Natural killer cell (primary cell): ENCODE measurements around the gene IKZF2. TPM values are rescaled to one million over a fixed set of nuclear protein-coding genes. Genes with fewer than 3 reads are reported as not detected.

Experiments used
- ATAC-seq, 3 donors: fragments of 150-1000 bp in 2 of 3; fragments of 200-7000 bp in 1 of 3; cut with Tn5 transposase; 1 replicate in 1 of 3; 2 replicates in 2 of 3; pipeline ENCODE4 v1.10.0; 2021; ENCODE audit warnings: mild to moderate bottlenecking in 2 of 3, moderate library complexity in 2 of 3
- DNase-seq, 2 donors: peaks; one replicate each; pipeline versions ENCODE4 v3.0.0 to v3.0.0-alpha.2; 2013 to 2021; ENCODE audit warnings: mixed read lengths in 1 of 2
- H3K27ac ChIP-seq: one replicate; pipeline ENCODE4 v1.5.1; 2013; ENCODE audit warnings: mild to moderate bottlenecking, low read length
- H3K27me3 ChIP-seq: one replicate; pipeline ENCODE4 v1.6.1; 2013; ENCODE audit warnings: low read length; ENCODE audit not compliant: control insufficient read depth, insufficient read depth
- H3K36me3 ChIP-seq: one replicate; pipeline ENCODE4 v1.6.1; 2013; ENCODE audit warnings: low read length; ENCODE audit not compliant: control insufficient read depth, insufficient read depth
- H3K4me1 ChIP-seq: one replicate; pipeline ENCODE4 v1.6.1; 2013; ENCODE audit warnings: low read length; ENCODE audit not compliant: control insufficient read depth, insufficient read depth
- H3K4me3 ChIP-seq: one replicate; pipeline ENCODE4 v1.5.1; 2013; ENCODE audit warnings: low read length
- H3K9me3 ChIP-seq: one replicate; pipeline ENCODE4 v1.6.1; 2013; ENCODE audit warnings: low read length; ENCODE audit not compliant: control insufficient read depth, insufficient read depth
- H3K27ac Mint-ChIP-seq, 2 donors: one replicate each; pipeline ENCODE4 v1.8.0; 2022; ENCODE audit warnings: mild to moderate bottlenecking in 2 of 2, mixed read lengths in 2 of 2, moderate library complexity in 1 of 2
- H3K27me3 Mint-ChIP-seq, 2 donors: one replicate each; pipeline ENCODE4 v1.8.0; 2022; ENCODE audit warnings: low read depth in 2 of 2, mixed read lengths in 2 of 2
- H3K36me3 Mint-ChIP-seq: one replicate; pipeline ENCODE4 v1.8.0; 2022; ENCODE audit warnings: mixed read lengths
- H3K4me1 Mint-ChIP-seq, 2 donors: one replicate each; pipeline ENCODE4 v1.8.0; 2022; ENCODE audit warnings: mixed read lengths in 2 of 2
- H3K4me3 Mint-ChIP-seq: one replicate; pipeline ENCODE4 v1.8.0; 2022; ENCODE audit warnings: mild to moderate bottlenecking, moderate library complexity, mixed read lengths
- H3K9me3 Mint-ChIP-seq, 2 donors: one replicate each; pipeline ENCODE4 v1.8.0; 2022; ENCODE audit warnings: mixed read lengths in 2 of 2
- CTCF ChIP-seq: fragments of 200-600 bp; IDR thresholded peaks from one replicate; pipeline ENCODE4 v1.8.0; 2022; ENCODE audit warnings: antibody characterized with exemption
- WGBS: methylation state at CpG from one replicate; pipeline ENCODE4 v1.1.7; 2013; ENCODE audit warnings: missing lambda C conversion rate; ENCODE audit not compliant: insufficient coverage; 5-methylcytosine and 5-hydroxymethylcytosine counted together
- intact Hi-C: fragments of 100-400 bp; cut with micrococcal nuclease; formaldehyde crosslinking; loops from one replicate; pipeline ENCODE4 v1.14.2; 2022
- total RNA-seq, 4 donors: library from RNA; stranded (reverse); fragments of 120-200 nt in 1 of 4; gene quantifications; one replicate each; pipeline versions ENCODE4 v1.2.3 to v1.2.4, GENCODE V29; 2013 to 2022

The IKZF2 gene
- total RNA-seq, 3 donors from 2014 or later (not counting 1 experiment from before 2014, with no cell fraction given) = 74.4 to 162 (median 133) TPM

DNA sequence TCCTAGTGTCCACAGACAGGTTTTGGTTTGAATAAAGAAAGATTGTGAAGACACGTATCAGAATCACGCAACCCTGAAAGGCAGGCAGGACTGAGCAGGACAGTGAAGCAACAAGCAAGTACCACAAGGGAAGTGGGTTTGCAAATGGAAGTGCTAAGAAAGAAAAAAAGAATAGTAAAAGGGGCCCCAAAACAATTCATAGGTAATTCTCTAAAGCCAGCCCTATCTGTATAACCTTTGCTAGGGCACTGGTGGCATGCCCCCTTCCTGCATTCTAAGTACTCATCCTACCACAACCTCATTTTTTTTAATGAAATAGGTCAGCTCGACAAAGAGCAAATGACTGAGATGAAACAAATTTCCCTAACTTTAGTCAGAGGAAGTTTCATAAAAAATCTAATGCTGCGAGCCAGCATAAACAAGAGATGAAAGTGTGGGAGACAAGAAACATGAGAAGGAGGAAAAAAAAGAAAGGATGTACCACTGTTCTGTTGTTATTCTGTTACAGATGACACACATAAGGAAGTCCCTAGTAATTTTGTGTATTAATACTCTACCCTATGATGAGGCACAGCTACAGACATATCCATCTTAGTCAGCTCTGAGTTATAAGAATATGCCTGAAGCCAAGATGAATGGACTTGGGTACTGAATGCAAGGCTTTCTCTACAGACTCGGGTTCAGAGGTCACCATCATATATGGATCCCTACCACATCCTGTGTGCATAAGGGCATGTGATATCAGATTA is 32.2 kb downstream of the IKZF2 start:
- no peaks in the 10 kb centered on the region for H3K27me3 Mint-ChIP-seq
- peaks cover 66 to 74% of the 10 kb centered on the region in 2 donors for H3K4me1 Mint-ChIP-seq

DNA sequence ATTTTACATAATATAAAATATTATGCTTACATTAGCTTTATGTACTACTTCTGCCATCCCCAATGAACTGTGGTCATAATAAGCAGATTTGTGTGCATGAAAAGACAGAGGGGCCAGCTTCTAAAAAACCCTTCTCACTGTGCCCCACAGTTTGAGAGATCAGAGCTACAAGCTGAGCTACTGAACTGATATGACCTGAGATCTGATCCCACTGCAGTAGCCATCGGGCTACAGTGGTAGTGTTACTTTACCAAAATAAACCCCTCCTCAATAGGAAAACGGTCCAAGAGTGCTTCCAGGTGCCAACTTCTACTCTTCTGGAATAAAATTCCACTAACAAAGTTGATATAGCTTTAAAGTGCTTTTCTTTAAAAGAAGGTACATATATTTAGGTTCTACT is 43.1 kb downstream of the IKZF2 start:
- no peaks in the 10 kb centered on the region for H3K9me3 Mint-ChIP-seq
- no peak overlapping the region for H3K27ac ChIP-seq
- no peak overlapping the region for H3K4me3 ChIP-seq
- no peaks in the 10 kb centered on the region for H3K36me3 Mint-ChIP-seq
- no peaks in the 10 kb centered on the region for H3K27me3 ChIP-seq
- no peak for TF ChIP-seq CTCF
- ATAC-seq = no peak
- no peak overlapping the region for H3K4me3 Mint-ChIP-seq
- H3K27me3 Mint-ChIP-seq = no peaks in the 10 kb centered on the region
- H3K36me3 ChIP-seq = no peaks in the 10 kb centered on the region
- peak overlapping the region in 1 of 2 donors; percentile 3 for H3K27ac Mint-ChIP-seq
- H3K4me1 Mint-ChIP-seq = peaks cover 32 to 45% of the 10 kb centered on the region in 2 donors
- H3K9me3 ChIP-seq = no peaks in the 10 kb centered on the region
- H3K4me1 ChIP-seq = peaks cover 14% of the 10 kb centered on the region
- intact Hi-C loops = no loop called here
- 65% methylated on average over 2 of the region's 2 CpGs for WGBS
- no peak for DNase-seq

More for the DNA sequence above, 32.2 kb downstream of the IKZF2 start:
- H3K9me3 ChIP-seq = no peaks in the 10 kb centered on the region
- H3K27ac Mint-ChIP-seq = peak overlapping the region; percentile 95 to 99
- peaks cover 27% of the 10 kb centered on the region for H3K4me1 ChIP-seq
- peak; percentile 20 to 57 for DNase-seq
- 0% methylated on average over 4 of the region's 5 CpGs for WGBS
- intact Hi-C loops = loop anchor here (1.0 to 5.0 kb wide), 3 partner anchors 15 to 117 kb away; no protein-coding TSS in a partner anchor
- ATAC-seq = peak; percentile 82 to 83 (median 82)
- no peaks in the 10 kb centered on the region for H3K9me3 Mint-ChIP-seq
- peak overlapping the region; percentile 85 for H3K4me3 Mint-ChIP-seq
- no peaks in the 10 kb centered on the region for H3K36me3 ChIP-seq
- peak overlapping the region; percentile 82 for H3K27ac ChIP-seq
- H3K27me3 ChIP-seq = no peaks in the 10 kb centered on the region
- H3K36me3 Mint-ChIP-seq = no peaks in the 10 kb centered on the region
- no peak overlapping the region for H3K4me3 ChIP-seq
- no peak for TF ChIP-seq CTCF

GRCh38 chr2:213107728-213108127 is 43.7 kb downstream of the IKZF2 start:
- intact Hi-C loops = no loop called here
- Mint-ChIP-seq H3K9me3 (no peaks in the 10 kb centered on the region), H3K4me1 (peaks cover 36 to 47% of the 10 kb centered on the region in 2 donors), H3K36me3 (no peaks in the 10 kb centered on the region), H3K27ac (peak overlapping the region; percentile 3 to 52), H3K4me3 (peak overlapping the region; percentile 4), H3K27me3 (no peaks in the 10 kb centered on the region)
- DNase-seq = no peak
- Histone ChIP-seq H3K36me3 (no peaks in the 10 kb centered on the region), H3K4me1 (peaks cover 14% of the 10 kb centered on the region), H3K27ac (no peak overlapping the region), H3K4me3 (no peak overlapping the region), H3K9me3 (no peaks in the 10 kb centered on the region), H3K27me3 (no peaks in the 10 kb centered on the region)
- ATAC-seq = no peak
- WGBS = 86% methylated on average over 7 of the region's 7 CpGs
- TF ChIP-seq CTCF = no peak
